ENCODE results near the gene TPM3. TPM values are rescaled to one million over a fixed set of nuclear protein-coding genes. Genes with fewer than 3 reads are reported as not detected.

TPM3 gene
- total RNA-seq, 1 experiment from 2014 or later, result 545 TPM

DNA sequence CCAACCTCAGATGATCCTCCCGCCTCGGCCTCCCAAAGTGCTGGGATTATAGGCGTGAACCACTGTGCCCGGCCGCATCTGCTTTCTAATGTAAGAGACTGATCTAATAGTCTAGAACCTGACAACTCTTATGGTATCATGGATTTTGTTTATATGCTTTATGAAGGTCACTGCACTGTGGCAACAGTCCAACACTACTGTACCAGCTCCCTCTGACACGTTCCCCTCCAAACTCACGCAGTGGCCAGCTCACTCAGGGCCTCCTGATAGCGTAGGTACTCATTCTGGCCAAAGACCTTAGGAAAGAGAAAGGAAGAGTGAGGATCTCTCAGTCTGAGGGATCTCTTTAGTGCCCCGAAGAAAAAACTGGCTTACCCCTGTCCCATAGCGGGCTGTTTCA is 20.2 kb upstream of the TPM3 start:
- Histone ChIP-seq H3K27ac (ENCODE audit: low read length) (no peak overlapping the region), H3K4me1 (ENCODE audit: control insufficient read depth, insufficient read depth, low read length) (no peaks in the 10 kb centered on the region), H3K9me3 (ENCODE audit: control insufficient read depth, insufficient read depth, low read depth, low read length) (no peaks in the 10 kb centered on the region), H3K4me3 (ENCODE audit: low read depth in 2 of 2, low read length in 2 of 2) (no peak overlapping the region), H3K36me3 (ENCODE audit: control insufficient read depth, insufficient read depth, low read length) (peaks cover 8% of the 10 kb centered on the region), H3K27me3 (ENCODE audit: control insufficient read depth, insufficient read depth, low read length) (no peaks in the 10 kb centered on the region)
- no TSS peak for BruUV-seq (replicated peaks)
- POLR2A ChIA-PET, result no interaction called here
- in situ Hi-C loops (cut with HindIII; ENCODE audit: low pct_unique_long_range_greater_than_20kb, low sequenced_read_pairs), result no loop called here
- ATAC-seq, result no peak
- CTCF ChIA-PET, result no interaction called here
- intact Hi-C loops (cut with micrococcal nuclease; ENCODE audit: unreplicated experiment), result no loop called here
- DNase-seq (ENCODE audit: low read depth, low spot score), result no peak
- TF ChIP-seq POLR2AphosphoS5 (IDR thresholded peaks at IDR 0.05; ENCODE audit: low read depth, low read length) (no peak), REST (IDR thresholded peaks at IDR 0.05; ENCODE audit: insufficient read depth in 1 of 2, low read depth in 2 of 2, low read length in 1 of 2) (no peak), SIN3A (IDR thresholded peaks at IDR 0.05; ENCODE audit: borderline replicate concordance, insufficient read depth, low read depth, low read length) (no peak), TCF7L2 (IDR thresholded peaks at IDR 0.05; ENCODE audit: low read depth, low read length) (no peak), CTCF (IDR thresholded peaks at IDR 0.05) (no peak)

- H3K36me3 ChIP-seq (ENCODE audit: control insufficient read depth, insufficient read depth, low read length), result peaks cover 11% of the 10 kb centered on the region
- intact Hi-C loops (cut with micrococcal nuclease; ENCODE audit: unreplicated experiment), result no loop called here
- ATAC-seq (no peak), DNase-seq (ENCODE audit: low read depth, low spot score) (no peak)
- BruUV-seq (replicated peaks), result no TSS peak
- ChIA-PET CTCF (no interaction called here), POLR2A (interaction anchor here (0.8 kb wide), 1 partner anchor 11 kb away, joined by 3 read pairs; no protein-coding TSS in a partner anchor)
- no peaks in the 10 kb centered on the region for H3K27me3 ChIP-seq (ENCODE audit: control insufficient read depth, insufficient read depth, low read length)
- in situ Hi-C loops (cut with HindIII; ENCODE audit: low pct_unique_long_range_greater_than_20kb, low sequenced_read_pairs), result no loop called here
- no peak overlapping the region for H3K27ac ChIP-seq (ENCODE audit: low read length)
- TF ChIP-seq POLR2AphosphoS5 (IDR thresholded peaks at IDR 0.05; ENCODE audit: low read depth, low read length), result no peak
- no peak for TF ChIP-seq SIN3A (IDR thresholded peaks at IDR 0.05; ENCODE audit: borderline replicate concordance, insufficient read depth, low read depth, low read length)
- no peak for TF ChIP-seq TCF7L2 (IDR thresholded peaks at IDR 0.05; ENCODE audit: low read depth, low read length)
- no peak for TF ChIP-seq REST (IDR thresholded peaks at IDR 0.05; ENCODE audit: insufficient read depth in 1 of 2, low read depth in 2 of 2, low read length in 1 of 2)
- TF ChIP-seq CTCF (IDR thresholded peaks at IDR 0.05), result no peak
- no peak overlapping the region for H3K4me3 ChIP-seq (ENCODE audit: low read depth in 2 of 2, low read length in 2 of 2)
- H3K9me3 ChIP-seq (ENCODE audit: control insufficient read depth, insufficient read depth, low read depth, low read length), result no peaks in the 10 kb centered on the region
- H3K4me1 ChIP-seq (ENCODE audit: control insufficient read depth, insufficient read depth, low read length), result no peaks in the 10 kb centered on the region
Observed at GRCh38 chr1:154208677-154209388, 16.9 kb upstream of the TPM3 start.
